ENCODE data around the gene PDPK1.
"Not testable (repeated sequence)": the region's sequence is repeated elsewhere in the genome, so short reads cannot be mapped to it uniquely, and the experiment has no call there.

PDPK1 gene

DNA sequence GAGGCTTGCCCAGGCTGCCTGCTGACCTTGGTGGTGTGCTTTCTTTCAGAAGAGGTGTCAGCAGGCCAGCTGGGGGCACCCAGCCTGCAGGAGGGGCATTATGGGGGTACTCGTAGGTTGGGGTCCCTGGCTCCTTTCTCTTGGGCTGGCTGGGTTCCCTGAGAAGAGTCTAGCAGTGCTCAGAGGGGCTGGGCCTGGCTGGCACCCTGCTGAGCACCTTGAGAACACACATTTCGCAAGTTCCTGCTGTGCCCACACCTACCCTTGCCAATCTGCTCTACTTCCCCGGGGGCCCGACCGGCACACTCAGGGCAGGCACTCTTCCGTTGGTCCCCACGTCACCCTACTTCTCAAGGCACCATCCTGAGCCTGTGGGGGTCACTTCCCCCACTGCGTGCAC lies 11.7 kb upstream of the PDPK1 start:
- DNase-seq = no peak

- no peak for DNase-seq
Measured at GRCh38 chr16:2527071-2527783, 10.6 kb upstream of the PDPK1 start.

DNA sequence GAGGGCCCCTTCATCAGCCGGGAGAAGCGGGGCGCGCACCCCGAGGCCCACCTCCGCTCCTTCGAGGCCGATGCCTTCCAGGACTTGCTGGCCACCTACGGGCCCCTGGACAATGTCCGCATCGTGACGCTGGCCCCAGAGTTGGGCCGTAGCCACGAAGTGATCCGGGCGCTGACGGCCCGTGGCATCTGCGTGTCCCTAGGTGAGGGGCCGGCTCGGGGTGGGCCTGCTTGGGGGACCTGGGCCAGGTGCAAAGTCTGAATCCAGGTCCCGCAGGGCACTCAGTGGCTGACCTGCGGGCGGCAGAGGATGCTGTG lies 10.1 kb upstream of the PDPK1 start:
- no peak for DNase-seq

DNA sequence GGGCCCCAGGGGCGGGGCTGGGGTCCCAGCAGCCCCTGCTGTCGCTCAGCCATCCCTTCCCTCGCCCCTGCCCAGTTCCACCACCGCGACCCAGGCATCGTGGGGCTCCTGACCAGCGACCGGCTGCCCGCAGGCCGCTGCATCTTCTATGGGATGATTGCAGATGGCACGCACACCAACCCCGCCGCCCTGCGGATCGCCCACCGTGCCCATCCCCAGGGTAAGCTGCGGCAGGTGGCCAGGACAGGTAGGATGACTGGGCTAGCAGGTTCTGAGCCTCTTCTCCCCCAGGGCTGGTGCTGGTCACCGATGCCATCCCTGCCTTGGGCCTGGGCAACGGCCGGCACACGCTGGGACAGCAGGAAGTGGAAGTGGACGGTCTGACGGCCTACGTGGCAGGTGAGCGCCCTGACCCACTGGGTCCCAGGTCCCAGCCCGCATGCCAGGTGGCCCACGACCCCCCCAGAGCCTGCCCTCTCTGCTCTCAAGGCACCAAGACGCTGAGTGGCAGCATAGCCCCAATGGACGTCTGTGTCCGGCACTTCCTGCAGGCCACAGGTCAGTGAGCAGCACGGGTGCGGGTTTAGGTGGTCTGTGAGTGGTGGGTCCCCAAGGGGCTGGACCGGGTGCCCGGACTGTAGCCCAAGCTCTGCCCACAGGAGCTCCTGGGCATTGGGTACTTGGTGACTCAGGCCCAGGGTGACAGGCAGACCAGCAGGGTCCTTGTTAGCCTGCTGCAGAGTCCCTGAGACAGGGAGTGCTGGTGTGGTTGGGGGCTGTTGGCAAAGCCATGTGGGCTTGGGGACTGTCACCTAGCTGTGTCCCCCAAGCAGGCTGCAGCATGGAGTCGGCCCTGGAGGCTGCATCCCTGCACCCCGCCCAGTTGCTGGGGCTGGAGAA lies 9.4 kb upstream of the PDPK1 start:
- DNase-seq = no peak

DNA sequence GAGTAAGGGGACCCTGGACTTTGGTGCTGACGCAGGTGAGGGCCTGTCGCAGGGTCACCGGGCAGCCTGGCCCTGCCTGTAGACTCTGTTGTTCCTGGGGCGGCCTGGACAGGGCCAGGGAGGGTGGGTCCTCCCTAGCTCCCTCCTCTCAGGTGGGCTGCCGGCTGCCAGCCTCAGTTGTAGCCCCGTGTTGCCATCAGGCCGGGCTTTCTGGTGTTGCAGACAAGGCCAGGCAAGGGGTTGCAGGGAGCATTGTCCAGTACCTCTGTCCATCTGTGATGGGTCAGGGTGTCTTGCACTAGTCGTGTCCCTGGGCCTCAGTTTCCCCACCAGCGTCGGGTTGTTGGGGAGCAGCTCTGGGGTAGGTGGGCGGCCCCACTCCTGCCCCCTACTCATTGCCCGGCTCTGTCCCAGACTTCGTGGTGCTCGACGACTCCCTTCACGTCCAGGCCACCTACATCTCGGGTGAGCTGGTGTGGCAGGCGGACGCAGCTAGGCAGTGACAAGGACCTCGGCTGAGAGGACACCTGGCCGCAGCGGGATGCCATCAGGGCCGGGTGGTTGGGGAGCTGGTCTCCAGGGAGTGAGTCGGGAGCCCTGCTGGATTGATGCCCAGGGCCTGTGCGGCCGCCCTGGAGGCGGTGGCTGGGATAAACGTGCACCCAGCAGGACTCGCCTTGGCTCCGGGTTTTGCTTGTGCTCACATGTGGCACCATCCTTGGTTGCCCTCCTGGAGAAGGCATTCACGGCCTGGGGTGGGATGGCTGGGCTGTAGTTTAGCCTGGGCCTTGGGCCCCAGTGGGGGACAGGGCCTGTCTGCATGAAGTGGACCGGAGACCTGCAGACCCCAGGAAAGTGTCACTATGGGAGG lies 8.5 kb upstream of the PDPK1 start:
- DNase-seq = no peak

DNA sequence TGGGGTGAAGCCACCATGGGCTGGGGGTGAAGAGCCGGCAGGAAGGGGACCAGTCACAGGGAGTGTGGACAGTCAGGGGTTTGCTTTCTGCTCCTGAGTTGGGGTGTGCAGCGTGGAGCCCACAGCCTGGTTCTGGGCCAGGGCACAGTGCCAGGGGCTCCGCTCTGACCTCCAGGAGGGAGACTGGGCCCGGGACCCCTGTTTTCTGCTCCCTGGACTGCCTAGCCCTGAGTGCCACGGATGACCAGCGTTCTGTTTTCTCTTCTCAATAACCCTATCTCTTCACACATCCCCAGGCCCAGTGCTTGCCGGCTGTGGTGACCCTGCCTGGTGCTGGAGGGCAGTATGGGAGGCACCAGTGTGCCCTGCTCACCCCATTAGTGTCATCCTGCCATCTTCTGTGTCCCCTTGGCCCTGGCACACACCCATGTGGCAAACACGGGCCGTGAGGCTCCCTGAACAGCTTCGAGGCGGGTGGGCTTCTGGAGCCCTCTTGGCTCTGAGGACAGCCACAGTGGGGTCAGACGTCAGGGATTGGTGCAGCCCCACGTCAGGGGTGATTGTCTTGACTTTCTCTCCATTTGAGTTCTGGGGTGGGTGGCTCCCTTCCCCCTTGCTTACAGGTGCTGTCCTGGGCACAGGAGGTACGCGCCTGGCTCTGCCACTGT lies 7.7 kb upstream of the PDPK1 start:
- DNase-seq = no peak

DNA sequence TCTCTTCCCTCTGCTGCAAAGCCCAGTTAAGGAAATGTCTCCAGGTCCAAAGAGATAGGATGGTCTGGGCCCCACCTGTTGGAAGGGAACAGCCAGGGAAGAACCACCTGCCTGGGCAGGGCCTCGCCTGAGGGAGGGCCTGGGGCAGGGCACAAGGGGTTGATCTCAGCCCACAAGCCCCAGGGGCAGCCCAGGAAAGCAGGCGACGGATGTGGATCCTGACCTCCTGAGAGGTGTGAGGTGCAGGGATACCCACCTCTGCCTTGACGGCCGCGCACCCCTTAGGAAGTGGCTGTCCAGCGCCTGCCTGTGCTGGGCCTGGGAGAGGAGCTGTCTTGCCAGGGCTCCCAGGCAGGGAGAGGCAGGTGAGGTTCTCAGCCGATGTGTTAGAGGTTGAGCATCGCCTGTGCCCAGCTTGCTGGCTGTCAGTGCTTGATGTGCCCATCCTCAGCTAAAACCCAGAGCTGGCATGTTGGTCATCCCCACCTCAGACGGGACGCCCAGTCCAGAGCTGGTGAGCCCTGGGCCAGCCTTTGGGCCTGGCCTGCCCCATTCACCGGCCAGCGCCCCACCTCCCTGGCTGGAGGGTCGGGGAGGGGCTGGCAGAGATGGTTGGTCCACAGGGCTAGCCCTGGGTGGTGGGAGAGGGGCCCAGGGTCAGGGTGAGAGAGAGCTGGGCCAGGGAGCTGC lies 7.0 kb upstream of the PDPK1 start:
- no peak for DNase-seq

GRCh38 chr16:2531371-2531695 lies 6.5 kb upstream of the PDPK1 start, which contains the start of gene CEMP1:
TSS of gene CEMP1 (minus strand) at chr16:2531408. CDS start at chr16:2531073, 335 bp downstream.
- DNase-seq = no peak

GRCh38 chr16:2531696-2532493 lies 5.9 kb upstream of the PDPK1 start:
- peak; percentile 97 for DNase-seq

DNA sequence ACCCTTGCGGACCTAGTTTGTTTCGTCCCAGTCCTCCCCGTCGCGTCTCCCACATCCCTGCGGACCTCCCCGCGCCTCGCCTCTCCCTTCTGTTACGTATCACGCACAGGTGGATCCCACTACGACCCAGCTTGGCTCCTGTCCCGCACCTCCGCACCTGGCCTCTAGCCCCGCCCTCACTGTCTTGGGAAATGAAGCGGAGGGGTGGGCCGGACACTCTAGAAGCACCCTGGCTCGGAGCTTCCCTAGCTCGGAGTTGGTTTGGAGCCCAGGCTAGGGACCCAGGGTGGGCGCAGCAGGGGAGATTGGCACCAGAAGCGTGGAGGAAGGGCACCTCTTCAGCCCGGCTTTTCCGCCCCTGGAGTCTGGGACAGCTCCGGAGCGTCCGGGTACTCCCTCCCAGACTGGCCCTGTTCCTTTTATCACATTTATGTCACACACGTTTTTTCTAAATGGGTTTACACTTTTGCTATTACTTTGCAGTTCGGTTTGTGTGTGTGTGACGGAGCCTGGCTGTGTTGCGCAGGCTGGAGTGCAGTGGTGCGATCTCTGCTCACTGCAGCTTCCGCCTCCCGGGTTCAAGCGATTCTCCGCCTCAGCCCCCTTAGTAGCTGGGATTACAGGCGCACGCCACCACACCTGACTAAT lies 5.2 kb upstream of the PDPK1 start:
- DNase-seq = peak; percentile 36

DNA sequence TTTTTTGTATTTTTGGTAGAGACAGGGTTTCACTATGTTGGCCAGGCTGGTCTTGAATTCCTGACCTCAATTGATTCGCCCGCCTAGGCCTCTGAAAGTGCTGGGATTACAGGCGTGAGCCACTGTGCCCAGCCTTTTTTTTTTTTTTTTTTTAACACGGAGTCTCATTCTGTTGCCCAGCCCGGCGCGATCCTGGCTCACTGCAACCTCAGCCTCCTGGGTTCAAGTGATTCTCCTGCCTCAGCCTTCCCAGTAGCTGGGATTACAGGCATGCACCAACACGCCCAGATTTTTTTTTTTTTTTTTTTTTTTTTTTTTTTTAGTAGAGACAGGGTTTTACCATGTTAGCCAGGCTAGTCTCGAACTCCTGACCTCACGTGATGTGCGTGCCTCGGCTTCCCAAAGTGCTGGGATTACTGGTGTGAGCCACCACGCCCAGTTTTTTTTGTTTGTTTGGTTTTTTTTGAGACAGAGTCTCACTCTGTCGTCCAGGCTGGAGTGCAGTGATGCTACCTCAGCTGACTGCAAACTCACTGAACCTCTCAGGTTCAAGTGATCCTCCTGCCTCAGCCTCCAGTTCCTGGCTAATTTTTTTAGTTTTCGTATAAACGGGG lies 4.6 kb upstream of the PDPK1 start:
- not testable (repeated sequence) for DNase-seq

DNA sequence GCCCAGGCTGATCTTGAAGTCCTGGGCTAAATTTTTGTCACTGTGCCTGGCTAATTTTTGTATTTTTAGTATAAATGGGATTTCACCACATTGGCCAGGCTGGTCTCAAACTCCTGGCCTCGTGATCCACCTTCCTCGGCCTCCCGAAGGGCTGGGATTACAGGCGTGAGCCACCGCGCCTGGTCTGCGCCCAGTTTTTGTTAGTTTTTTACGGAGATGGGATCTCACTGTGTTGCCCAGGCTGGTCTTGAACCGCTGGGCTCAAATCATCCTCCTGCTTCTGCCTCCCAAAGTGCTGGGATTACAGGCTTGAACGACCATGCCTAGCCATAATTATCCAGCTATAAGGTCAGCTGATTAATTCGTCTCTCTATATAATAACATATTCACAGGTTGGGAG lies 3.9 kb upstream of the PDPK1 start:
- no peak for DNase-seq

GRCh38 chr16:2534335-2534734 lies 3.5 kb upstream of the PDPK1 start:
- DNase-seq = not testable (repeated sequence)

- peak; percentile 32 for DNase-seq
Measured at GRCh38 chr16:2535625-2536013, 2.2 kb upstream of the PDPK1 start.

DNA sequence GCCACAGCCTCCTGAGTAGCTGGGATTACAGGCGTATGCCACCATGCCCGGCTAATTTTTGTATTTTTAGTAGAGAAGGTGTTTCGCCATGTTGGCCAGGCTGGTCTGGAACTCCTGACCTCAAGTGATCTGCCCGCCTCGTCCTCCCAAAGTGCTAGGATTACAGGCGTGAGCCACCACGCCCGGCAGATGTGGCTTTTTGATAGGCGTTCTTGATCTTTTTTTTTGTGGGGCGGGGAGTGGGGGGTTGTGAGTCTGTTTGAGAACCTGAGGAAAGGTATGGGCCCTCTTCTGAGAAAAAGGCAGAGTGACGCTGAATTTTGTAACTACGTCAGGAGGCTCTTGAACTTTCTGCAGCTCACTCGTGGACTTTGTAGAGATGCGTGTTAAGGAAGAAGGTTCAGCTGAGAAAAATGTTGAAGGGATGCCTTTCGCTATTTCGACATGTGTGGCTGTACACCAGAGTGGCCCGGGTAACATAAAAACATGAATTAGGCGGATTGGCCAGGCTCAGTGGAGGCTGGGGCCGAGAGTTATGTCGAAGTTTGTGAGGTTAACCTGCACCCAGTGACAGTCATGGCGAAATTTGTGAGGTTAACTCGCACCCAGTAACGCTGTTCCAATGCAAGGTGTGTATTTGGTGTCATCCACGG lies 1.5 kb downstream of the PDPK1 start:
- not testable (repeated sequence) for DNase-seq

DNA sequence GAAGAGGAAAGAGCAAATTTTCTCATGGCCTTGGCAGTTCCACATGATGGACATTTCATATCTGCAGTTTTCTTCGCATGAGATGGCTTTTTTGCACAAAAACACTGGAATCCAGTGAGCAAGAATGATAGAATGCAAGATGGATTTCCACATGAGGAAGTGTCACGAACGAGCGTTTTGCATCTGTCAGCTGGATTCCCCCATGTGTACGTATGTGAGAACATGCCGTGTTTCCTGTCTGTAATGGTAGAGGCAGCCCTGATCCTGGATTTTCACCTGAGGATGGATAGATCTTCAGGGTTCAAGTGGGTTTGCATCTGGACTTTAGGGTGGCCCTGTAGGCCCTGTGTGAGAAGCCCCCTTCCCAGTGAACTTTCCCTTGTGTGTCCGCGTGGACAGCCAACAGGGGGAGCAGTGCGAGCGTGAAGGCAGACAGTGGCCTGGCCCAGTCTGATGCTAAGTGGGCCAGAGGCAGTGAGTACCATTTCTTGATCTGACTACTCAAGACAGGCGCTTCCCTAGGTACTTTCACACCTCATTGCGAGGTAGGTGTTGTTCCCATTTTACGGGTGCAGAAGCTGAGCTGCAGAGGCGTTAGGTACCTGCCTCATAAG lies 2.1 kb downstream of the PDPK1 start:
- not testable (repeated sequence) for DNase-seq

- not testable (repeated sequence) for DNase-seq
Measured at GRCh38 chr16:2540912-2541311, 3.1 kb downstream of the PDPK1 start.

- DNase-seq = not testable (repeated sequence)
Measured at GRCh38 chr16:2541409-2541808, 3.6 kb downstream of the PDPK1 start.

DNA sequence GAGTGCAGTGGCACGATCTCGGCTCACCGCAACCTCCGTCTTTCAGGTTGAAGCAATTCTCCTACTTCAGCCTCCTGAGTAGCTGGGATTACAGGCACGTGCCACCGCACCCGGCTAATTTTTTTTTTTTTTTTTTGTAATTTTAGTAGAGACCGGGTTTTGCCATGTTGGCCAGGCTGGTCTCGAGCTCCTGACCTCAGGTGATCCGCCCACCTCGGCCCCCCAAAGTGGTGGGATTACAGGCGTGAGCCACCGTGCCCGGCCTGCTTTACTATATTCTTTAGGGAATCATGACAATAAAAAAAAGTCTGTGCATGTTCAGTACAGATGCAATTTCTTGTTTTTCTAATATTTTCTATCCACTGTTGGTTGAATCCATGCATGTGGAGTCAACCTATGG lies 6.0 kb downstream of the PDPK1 start:
- DNase-seq = not testable (repeated sequence)

Measured in HCEC 1CT (cell line).